ENCODE data around the gene LZTFL1. TPM values are rescaled to one million over a fixed set of nuclear protein-coding genes. Genes with fewer than 3 reads are reported as not detected.

The LZTFL1 gene
- total RNA-seq, 1 donor from 2014 or later, result 11.9 TPM

GRCh38 chr3:45807681-45808540 lies 34.0 kb downstream of the LZTFL1 start:
- no peak for DNase-seq

GRCh38 chr3:45807133-45807532 lies 34.8 kb downstream of the LZTFL1 start:
- no peak for DNase-seq

GRCh38 chr3:45806072-45806471 lies 35.8 kb downstream of the LZTFL1 start:
- no peak for DNase-seq

GRCh38 chr3:45803252-45803935 lies 38.5 kb downstream of the LZTFL1 start:
- no peak for DNase-seq

GRCh38 chr3:45802146-45802545 lies 39.8 kb downstream of the LZTFL1 start:
- DNase-seq, result no peak

- DNase-seq, result no peak
Measured at GRCh38 chr3:45800611-45801010, 41.3 kb downstream of the LZTFL1 start.

GRCh38 chr3:45799586-45799985 lies 42.3 kb downstream of the LZTFL1 start:
- DNase-seq, result no peak

- no peak for DNase-seq
Measured at GRCh38 chr3:45798034-45798433, 43.9 kb downstream of the LZTFL1 start.

- no peak for DNase-seq
Measured at GRCh38 chr3:45796902-45797637, 44.8 kb downstream of the LZTFL1 start.

- peak; percentile 7 for DNase-seq
Measured at GRCh38 chr3:45795882-45796765, 45.8 kb downstream of the LZTFL1 start, which contains the start of gene SLC6A20. Gene SLC6A20, minus strand, starts transcription at chr3:45796536. Its CDS starts 117 bp downstream, at chr3:45796419.

- DNase-seq, result peak; percentile 8
Measured at GRCh38 chr3:45795509-45795881, 46.4 kb downstream of the LZTFL1 start.

GRCh38 chr3:45794660-45795059 lies 47.3 kb downstream of the LZTFL1 start:
- no peak for DNase-seq

GRCh38 chr3:45794177-45794560 lies 47.8 kb downstream of the LZTFL1 start:
- DNase-seq, result no peak

- no peak for DNase-seq
Measured at GRCh38 chr3:45793482-45794176, 48.3 kb downstream of the LZTFL1 start.

- no peak for DNase-seq
Measured at GRCh38 chr3:45792516-45793172, 49.3 kb downstream of the LZTFL1 start.

- DNase-seq, result no peak
Measured at GRCh38 chr3:45792036-45792435, 49.9 kb downstream of the LZTFL1 start.

GRCh38 chr3:45790596-45790995 lies 51.3 kb downstream of the LZTFL1 start:
- DNase-seq, result no peak

- DNase-seq, result no peak
Measured at GRCh38 chr3:45789235-45789812, 52.6 kb downstream of the LZTFL1 start.

- no peak for DNase-seq
Measured at GRCh38 chr3:45787551-45787950, 54.4 kb downstream of the LZTFL1 start.

- DNase-seq, result no peak
Measured at GRCh38 chr3:45786801-45787495, 55.0 kb downstream of the LZTFL1 start.
